H4 (cell line): ENCODE data around the gene OTUD3. TPM values are rescaled to one million over a fixed set of nuclear protein-coding genes. Genes with fewer than 3 reads are reported as not detected.
A peak's percentile ranks its signal among the peaks of the same experiment; 100 is the strongest.
"Not testable (repeated sequence)": the region's sequence is repeated elsewhere in the genome, so short reads cannot be mapped to it uniquely, and the experiment has no call there.

Experiments used
- DNase-seq: peaks from one replicate; pipeline ENCODE4 v3.0.0-alpha.2; 2015; ENCODE audit warnings: low spot score
- total RNA-seq: library from RNA; depleted of rRNA; stranded (reverse); fragments of >200 nt; shearing (Covaris generic); gene quantifications from 2 replicates; pipeline ENCODE4 v1.2.3, GENCODE V29; 2014; rRNA removed

OTUD3 gene
- total RNA-seq, result 0.58 and 1.6 TPM in 2 replicates

DNA sequence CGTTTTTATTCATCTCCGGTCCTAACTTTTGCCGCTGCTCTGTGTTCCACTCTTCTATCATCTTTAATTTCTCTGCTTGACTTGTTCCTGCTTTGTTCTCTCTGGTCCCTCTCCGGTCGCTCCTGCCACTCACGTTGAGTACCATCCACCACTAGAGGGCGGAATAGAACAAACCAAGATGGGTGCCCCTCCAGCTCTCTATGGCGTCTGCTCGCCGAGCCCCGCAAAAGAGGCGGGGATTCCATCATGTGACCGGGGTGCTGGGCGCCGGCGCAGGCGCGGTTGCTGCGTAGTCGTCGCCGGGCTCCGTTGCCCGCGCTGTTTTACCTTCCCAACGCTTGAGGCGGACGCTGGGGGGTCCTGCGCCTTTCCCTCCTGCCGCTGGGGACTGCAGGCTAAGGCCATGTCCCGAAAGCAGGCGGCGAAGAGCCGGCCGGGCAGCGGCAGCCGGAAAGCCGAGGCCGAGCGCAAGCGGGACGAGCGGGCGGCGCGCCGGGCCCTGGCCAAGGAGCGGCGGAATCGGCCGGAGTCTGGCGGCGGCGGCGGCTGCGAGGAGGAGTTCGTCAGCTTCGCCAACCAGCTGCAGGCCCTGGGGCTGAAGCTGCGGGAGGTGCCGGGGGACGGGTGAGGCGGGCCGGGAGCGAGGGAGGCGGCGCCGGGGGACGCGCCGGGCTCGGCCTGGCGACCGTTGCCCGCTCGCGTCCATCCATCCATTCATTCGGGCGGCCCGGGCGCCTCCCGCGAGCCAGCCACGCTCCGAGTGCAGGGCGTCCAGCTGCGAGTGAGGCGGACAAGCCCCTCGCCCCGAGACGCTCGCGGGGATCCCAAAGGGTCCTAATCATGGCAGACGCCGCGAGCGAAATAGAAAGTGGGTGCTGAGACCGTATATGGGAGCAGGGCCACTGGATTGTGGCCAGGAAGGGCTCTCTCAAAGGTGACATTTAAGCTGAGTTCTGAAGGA, at the start of gene OTUD3:
Gene OTUD3 (plus strand): TSS at position 285 of the 961 bp plus-strand sequence. CDS start 119 bp downstream, at position 404.
- DNase-seq, result peak; percentile 95

DNA sequence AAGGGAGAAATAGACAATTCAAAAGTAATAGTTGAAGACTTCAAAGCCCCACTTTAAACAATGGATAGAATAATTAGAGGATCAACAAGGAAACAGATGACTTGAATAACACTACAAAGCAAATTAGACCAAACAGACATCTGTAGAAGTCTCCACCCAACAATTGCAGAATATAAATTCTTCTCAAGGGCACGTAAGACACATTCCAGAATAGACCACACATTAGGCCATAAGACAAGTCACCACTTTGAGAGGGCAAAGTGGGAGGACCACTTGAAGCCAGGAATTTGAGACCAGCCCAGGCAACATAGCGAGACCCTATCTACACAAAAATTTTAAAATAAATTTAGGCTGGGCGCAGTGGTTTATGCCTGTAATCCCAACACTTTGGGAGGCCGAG, 46.6 kb upstream of the OTUD3 start:
- DNase-seq, result no peak

DNA sequence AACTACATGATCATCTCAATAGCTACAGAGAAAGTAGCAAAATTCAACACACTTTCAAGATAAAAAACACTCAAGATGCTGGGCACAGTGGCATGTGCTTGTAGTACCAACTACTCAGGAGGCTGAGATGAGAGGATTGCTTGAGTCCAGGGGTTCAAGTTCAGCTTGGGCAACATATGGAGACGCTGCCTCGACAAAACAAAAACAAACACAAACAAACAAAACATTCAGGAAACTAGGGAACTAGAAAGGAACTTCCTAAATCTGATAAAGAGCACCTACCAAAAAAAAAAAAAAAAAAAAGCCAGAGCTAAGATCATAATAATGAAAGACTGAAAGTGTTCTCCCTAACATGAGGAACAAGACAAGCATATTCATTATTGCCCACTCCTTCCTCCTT, 44.3 kb upstream of the OTUD3 start:
- DNase-seq, result no peak

- no peak for DNase-seq
Measured at GRCh38 chr1:19840228-19840627, 42.0 kb upstream of the OTUD3 start.

GRCh38 chr1:19844731-19845495, 37.3 kb upstream of the OTUD3 start:
- DNase-seq, result no peak

- DNase-seq, result no peak
Measured at GRCh38 chr1:19845555-19845954, 36.6 kb upstream of the OTUD3 start.

- no peak for DNase-seq
Measured at GRCh38 chr1:19846338-19846737, 35.9 kb upstream of the OTUD3 start.

DNA sequence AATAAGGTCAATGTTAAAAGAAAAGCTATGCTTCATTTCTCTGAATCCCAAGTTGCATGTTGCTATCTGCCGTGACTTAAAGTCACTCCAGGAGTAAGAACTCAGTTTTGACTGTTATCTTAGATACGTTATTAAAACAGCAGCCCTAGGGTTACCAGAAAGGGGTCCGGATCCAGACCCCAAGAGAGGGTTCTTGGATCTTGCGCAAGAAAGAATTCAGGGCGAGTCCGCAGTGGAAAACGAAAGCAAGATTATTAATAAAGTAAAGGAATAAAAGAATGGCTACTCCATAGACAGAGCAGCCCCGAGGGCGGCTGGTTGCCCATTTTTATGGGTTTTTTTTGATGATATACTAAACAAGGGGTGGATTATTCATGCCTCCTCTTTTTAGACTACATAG, 34.9 kb upstream of the OTUD3 start:
- not testable (repeated sequence) for DNase-seq

DNA sequence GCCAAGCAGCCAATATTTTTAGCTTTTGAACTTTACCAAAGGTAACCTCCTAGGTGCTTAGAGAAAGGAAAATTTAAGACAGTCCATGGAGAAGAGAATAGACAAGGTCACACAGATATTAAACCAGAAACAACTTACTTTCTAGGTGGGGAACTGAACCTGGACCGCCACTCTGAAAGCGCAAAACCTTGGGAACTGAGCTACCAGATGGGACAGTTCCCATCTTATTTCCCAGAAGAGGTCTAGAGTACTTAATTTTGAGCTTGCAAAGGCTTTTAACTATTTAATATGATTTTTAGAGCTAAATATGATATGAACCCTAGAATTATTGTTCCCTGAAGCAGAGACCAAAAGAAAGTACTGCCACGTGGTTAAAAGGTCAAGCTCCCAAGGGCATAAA, 32.9 kb upstream of the OTUD3 start:
- DNase-seq, result not testable (repeated sequence)

DNA sequence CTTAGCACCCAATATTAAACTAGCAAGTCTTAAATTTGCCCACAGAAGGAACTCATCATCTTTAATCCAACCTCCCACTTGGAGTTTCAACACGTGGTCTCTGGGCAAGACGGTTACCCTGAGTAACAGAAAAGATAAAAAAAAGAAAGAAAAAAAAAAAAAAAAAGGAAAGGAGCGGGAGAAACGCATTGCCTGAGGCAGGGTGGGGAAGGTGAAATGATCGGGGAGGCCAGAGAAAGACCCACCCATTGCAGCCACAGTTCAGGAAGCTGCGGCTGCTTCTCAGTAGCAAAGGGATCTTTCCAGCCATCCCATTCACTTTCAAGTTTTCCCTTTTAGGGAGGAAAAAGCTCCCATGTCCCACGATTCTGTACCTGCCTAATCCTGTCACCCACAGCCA, 32.0 kb upstream of the OTUD3 start:
- no peak for DNase-seq

DNA sequence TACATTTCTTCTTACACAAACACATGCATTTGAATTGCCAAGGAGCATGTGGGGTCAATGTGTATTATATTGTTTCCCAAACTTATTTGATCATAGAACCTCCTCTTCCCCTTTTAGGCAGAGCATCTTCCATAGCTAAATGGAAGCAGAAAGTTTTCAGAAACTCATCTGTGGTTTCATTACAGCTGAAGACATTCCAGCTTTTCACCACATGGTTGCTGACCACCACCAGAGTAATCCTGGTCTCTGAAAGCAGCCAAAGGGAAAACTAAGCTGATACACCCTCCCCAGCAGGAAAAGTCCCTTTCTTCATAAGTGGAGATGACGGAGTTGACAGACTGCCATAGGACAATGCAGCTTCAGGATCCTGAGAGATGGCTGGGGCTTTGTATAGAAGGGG, 30.2 kb upstream of the OTUD3 start:
- no peak for DNase-seq

- no peak for DNase-seq
Measured at GRCh38 chr1:19854866-19855265, 27.3 kb upstream of the OTUD3 start.

DNA sequence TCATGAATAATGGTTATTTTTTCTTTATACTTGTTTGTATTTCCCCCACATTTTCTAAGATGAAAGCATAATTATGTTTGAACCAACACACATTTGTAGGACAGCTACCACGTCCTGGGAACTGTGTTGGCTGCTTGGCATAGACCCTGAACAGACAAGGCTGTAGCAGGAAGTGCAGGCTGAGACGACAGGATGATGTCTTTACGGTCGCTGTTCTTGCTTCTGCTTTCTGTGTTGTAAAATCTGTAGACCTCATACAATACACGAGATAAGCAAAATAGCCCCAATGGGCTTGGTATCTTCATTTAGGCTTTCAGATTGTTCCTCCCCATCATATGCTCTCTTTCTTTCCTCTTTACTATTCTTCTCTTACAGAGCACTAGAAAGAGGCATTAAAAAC, 23.3 kb upstream of the OTUD3 start:
- DNase-seq, result no peak

DNA sequence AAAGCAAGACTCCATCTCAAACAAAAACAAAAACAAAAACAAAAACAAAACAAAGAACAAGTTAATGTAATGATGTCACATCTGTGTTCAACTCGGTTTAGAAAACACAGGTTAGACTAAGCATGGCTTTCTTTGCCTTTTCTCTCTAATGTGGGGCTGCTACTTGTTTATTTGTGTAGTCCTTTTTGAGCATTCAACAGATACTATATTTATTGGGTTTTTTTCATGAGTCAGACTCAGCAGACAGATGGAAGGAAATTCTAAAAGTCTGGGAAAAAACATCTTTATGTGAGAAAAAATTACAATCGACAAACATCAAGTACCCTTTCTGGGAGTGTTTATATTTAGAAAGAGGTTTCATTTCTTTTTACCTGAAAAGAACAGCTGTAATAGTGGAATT, 22.3 kb upstream of the OTUD3 start:
- no peak for DNase-seq

DNA sequence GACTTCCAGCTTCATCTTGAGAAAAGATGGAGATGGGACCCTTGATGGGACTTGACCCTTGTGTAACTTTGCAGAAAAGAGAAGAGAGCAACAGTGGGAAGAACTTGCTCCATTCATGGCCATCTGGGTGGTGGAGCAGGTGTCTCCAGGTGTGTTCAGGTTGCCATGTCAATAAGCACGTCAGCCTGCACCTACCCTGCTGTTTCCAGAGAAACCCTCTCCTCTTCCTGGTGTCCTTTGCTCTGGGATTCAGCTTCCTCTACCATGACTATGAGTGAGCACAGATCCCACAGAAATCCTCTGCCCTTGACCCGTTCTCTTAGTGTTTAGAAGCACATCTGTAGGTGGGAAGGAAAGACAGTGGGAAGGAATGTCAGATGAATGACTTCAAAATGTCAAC, 21.8 kb upstream of the OTUD3 start:
- no peak for DNase-seq

DNA sequence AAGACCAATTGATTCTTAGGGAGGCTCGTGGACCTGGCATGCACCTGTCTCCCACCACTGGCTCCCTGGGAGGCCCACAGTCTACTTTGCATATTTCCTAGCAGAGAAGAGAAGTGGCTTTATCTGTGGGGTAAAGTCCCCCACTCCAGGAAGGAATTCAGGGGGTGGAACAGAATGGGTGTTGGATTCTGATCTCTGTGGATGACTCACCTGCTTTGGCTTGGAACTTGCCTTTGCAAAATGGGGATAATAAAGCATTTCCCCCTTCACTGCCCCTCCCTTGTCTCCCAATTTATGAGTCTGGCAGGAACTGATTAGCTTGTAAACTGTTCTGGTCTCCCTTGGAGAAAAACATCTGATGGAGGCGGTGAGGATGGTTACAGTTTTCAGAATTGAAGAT, 21.2 kb upstream of the OTUD3 start:
- DNase-seq, result no peak

GRCh38 chr1:19861842-19862530, 20.2 kb upstream of the OTUD3 start:
- no peak for DNase-seq

DNA sequence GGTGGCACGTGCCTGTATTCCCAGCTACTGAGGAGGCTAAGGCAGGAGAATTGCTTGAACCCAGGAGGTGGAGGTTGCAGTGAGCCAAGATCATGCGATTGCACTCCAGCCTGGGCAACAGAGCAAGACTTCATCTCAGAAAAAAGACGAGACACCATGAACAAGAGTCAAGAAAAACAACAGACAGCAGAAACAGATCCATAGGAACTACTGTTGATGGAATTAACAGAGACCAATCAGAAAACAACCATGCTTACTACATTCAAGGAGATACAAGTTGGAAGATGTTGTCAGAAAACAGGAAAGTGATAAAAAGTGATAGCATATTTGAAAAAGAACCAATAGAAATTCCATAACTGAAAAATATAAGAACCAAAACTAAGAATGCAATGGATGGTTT, 19.3 kb upstream of the OTUD3 start:
- DNase-seq, result no peak

DNA sequence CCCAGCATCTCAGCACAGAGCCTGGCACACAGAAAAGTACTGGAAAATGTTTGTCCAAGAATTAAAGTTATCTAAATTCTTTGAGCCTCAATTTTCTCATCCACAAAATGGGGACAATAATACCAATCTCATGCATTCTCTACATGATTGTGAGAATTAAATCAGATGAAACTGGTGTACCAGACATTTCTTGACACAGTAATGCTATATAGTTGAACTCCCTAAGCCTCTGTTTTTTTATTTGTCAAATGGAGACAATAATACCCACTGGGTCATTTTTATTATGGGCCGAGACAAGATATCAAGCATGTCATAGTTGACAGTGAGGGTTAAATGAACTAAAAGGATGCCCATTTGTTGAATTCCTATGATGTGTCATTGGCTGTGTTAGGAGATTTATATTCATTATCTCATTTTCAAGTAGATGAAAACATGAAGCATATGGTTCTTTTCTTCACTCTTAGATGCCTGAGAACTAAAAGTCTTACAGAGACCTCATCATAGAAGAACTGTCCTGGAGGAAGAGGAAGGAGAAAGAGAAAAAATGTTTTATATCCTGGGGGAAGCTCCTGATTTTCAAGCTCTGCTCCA, 17.5 kb upstream of the OTUD3 start:
- no peak for DNase-seq

- no peak for DNase-seq
Measured at GRCh38 chr1:19866029-19866428, 16.2 kb upstream of the OTUD3 start.

GRCh38 chr1:19866758-19867157, 15.4 kb upstream of the OTUD3 start:
- DNase-seq, result peak; percentile 69

DNA sequence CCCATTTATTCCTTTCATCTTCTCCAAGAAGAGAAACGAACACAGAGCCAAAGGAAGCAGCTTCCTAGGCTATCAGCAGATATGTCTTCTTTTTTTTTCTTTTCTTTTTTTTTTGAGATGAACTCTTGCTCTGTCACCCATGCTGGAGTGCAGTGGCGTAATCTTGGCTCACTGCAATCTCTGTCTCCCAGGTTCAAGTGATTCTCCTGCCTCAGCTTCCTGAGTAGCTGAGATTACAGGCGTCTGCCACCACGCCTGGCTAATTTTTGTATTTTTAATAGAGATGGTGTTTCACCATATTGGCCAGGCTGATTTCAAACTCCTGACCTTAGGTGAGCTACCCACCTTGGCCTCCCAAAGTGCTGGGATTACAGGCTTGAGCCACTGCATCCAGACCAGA, 13.6 kb upstream of the OTUD3 start:
- not testable (repeated sequence) for DNase-seq
